HEK293 (cell line): Measurements from ENCODE around the gene DLEC1.

Experiments used
- CTCF ChIA-PET: fragments of 350-600 bp; formaldehyde crosslinking; extraction: SDS; loops from one replicate; lab custom pipeline; 2021; ENCODE audit warnings: antibody characterized with exemption; lab: Yijun Ruan, JAX
- POLR2A ChIA-PET: fragments of 300-600 bp; formaldehyde crosslinking; extraction: SDS; loops from one replicate; lab custom pipeline; 2020; ENCODE audit warnings: antibody characterized with exemption, inconsistent platforms; lab: Yijun Ruan, JAX
- H3K27ac ChIP-seq: fragments of 200-500 bp; sonication (Bioruptor generic); 2 replicates; pipeline ENCODE4 v1.5.1; 2014; ENCODE audit warnings: low read depth, low read length, control low read depth, inconsistent platforms; ENCODE audit errors: extremely low read depth
- H3K36me3 ChIP-seq, 2 experiments: fragments of 200-500 bp in 1 of 2; sonication (Bioruptor generic) in 1 of 2; 1 replicate in 1 of 2; 2 replicates in 1 of 2; pipeline ENCODE4 v1.5.1; 2014 to 2017; ENCODE audit warnings: inconsistent platforms in 2 of 2, low read length in 2 of 2; ENCODE audit not compliant: control insufficient read depth in 2 of 2, insufficient read depth in 1 of 2
- H3K4me1 ChIP-seq: fragments of 200-500 bp; sonication (Bioruptor generic); 2 replicates; pipeline ENCODE4 v1.5.1; 2014; ENCODE audit warnings: mild to moderate bottlenecking, low read length, inconsistent platforms; ENCODE audit not compliant: control insufficient read depth, insufficient read depth
- H3K4me3 ChIP-seq: 2 replicates; pipeline ENCODE4 v1.5.1; 2011; ENCODE audit warnings: low read depth, mild to moderate bottlenecking, control low read depth, low read length, moderate library complexity
- H3K9me3 ChIP-seq: fragments of 200-500 bp; sonication (Bioruptor generic); 2 replicates; pipeline ENCODE4 v1.5.1; 2014; ENCODE audit warnings: low read depth, low read length, inconsistent platforms; ENCODE audit not compliant: control insufficient read depth, insufficient read depth
- HOXA7 ChIP-seq: sonication (generic); formaldehyde crosslinking; IDR thresholded peaks from 2 replicates; pipeline ENCODE4 v1.8.1; 2022; ENCODE audit warnings: missing genetic modification reagents, borderline replicate concordance
- HOXD13 ChIP-seq: sonication (generic); formaldehyde crosslinking; IDR thresholded peaks from 2 replicates; pipeline ENCODE4 v1.8.0; 2022; ENCODE audit warnings: missing genetic modification reagents, borderline replicate concordance
- KLF10 ChIP-seq: fragments of 450-650 bp; IDR thresholded peaks from 2 replicates; pipeline ENCODE4 v1.5.1; 2018; ENCODE audit warnings: missing biosample characterization, mild to moderate bottlenecking, missing genetic modification characterization
- PRDM10 ChIP-seq: fragments of 450-650 bp; formaldehyde crosslinking; IDR thresholded peaks from 2 replicates; pipeline ENCODE4 v1.5.1; 2016; ENCODE audit warnings: missing biosample characterization, missing genetic modification characterization
- SETDB1 ChIP-seq: IDR thresholded peaks from one replicate; pipeline ENCODE4 v1.6.1; 2017; ENCODE audit warnings: mild to moderate bottlenecking, low read length, moderate library complexity, mixed read lengths; ENCODE audit not compliant: insufficient read length
- SP3 ChIP-seq: fragments of 450-650 bp; formaldehyde crosslinking; IDR thresholded peaks from 2 replicates; pipeline ENCODE4 v1.5.1; 2016; ENCODE audit warnings: missing biosample characterization, missing genetic modification characterization
- ZBTB20 ChIP-seq: fragments of 450-650 bp; formaldehyde crosslinking; IDR thresholded peaks from 2 replicates; pipeline ENCODE4 v1.5.1; 2016; ENCODE audit warnings: missing biosample characterization, missing genetic modification characterization
- ZBTB8A ChIP-seq: fragments of 450-650 bp; formaldehyde crosslinking; IDR thresholded peaks from 2 replicates; pipeline ENCODE4 v1.5.1; 2016; ENCODE audit warnings: missing biosample characterization, missing genetic modification characterization
- ZNF112 ChIP-seq: fragments of 450-650 bp; formaldehyde crosslinking; IDR thresholded peaks from 2 replicates; pipeline ENCODE4 v1.5.0; 2017; ENCODE audit warnings: missing biosample characterization, missing genetic modification characterization
- ZNF155 ChIP-seq: fragments of 450-650 bp; formaldehyde crosslinking; IDR thresholded peaks from 2 replicates; pipeline ENCODE4 v1.5.1; 2016; ENCODE audit warnings: missing biosample characterization, missing genetic modification characterization
- ZNF174 ChIP-seq: fragments of 450-650 bp; formaldehyde crosslinking; IDR thresholded peaks from 2 replicates; pipeline ENCODE4 v1.5.0; 2017; ENCODE audit warnings: missing biosample characterization, mild to moderate bottlenecking, missing genetic modification characterization
- ZNF221 ChIP-seq: fragments of 450-650 bp; formaldehyde crosslinking; IDR thresholded peaks from 2 replicates; pipeline ENCODE4 v1.5.1; 2017; ENCODE audit warnings: missing biosample characterization, missing genetic modification characterization, borderline replicate concordance
- ZNF223 ChIP-seq: fragments of 450-650 bp; formaldehyde crosslinking; IDR thresholded peaks from 2 replicates; pipeline ENCODE4 v1.5.1; 2016; ENCODE audit warnings: missing biosample characterization, missing genetic modification characterization
- ZNF391 ChIP-seq: fragments of 450-650 bp; formaldehyde crosslinking; IDR thresholded peaks from 2 replicates; pipeline ENCODE4 v1.5.1; 2016; ENCODE audit warnings: low read depth, missing biosample characterization, missing genetic modification characterization, borderline replicate concordance
- ZNF404 ChIP-seq: fragments of 450-650 bp; formaldehyde crosslinking; IDR thresholded peaks from 2 replicates; pipeline ENCODE4 v1.5.1; 2017; ENCODE audit warnings: missing biosample characterization, missing genetic modification characterization
- ZNF549 ChIP-seq: fragments of 450-650 bp; IDR thresholded peaks from 2 replicates; pipeline ENCODE4 v1.5.1; 2018; ENCODE audit warnings: missing biosample characterization, missing genetic modification characterization, mild to moderate bottlenecking, inconsistent platforms, moderate library complexity
- ZNF664 ChIP-seq: fragments of 450-650 bp; formaldehyde crosslinking; IDR thresholded peaks from 2 replicates; pipeline ENCODE4 v1.5.1; 2016; ENCODE audit warnings: missing biosample characterization, missing genetic modification characterization
- ZSCAN23 ChIP-seq: fragments of 450-650 bp; formaldehyde crosslinking; IDR thresholded peaks from 2 replicates; pipeline ENCODE4 v1.5.1; 2016; ENCODE audit warnings: missing biosample characterization, missing genetic modification characterization
- TF ChIP-seq, protein P1 (sequence below): fragments of 450-650 bp; formaldehyde crosslinking; conservative IDR thresholded peaks from 2 replicates; pipeline ENCODE4 v1.5.1; 2016; ENCODE audit warnings: low read depth, missing biosample characterization, missing genetic modification characterization
- TF ChIP-seq, protein P2 (sequence below): fragments of 450-650 bp; formaldehyde crosslinking; IDR thresholded peaks from 2 replicates; pipeline ENCODE4 v1.5.1; 2016; ENCODE audit warnings: missing biosample characterization, missing genetic modification characterization
- TF ChIP-seq, protein P3 (sequence below): fragments of 450-650 bp; formaldehyde crosslinking; IDR thresholded peaks from 2 replicates; pipeline ENCODE4 v1.5.1; 2016; ENCODE audit warnings: missing biosample characterization, missing genetic modification characterization
- TF ChIP-seq, protein P4 (sequence below): fragments of 450-650 bp; formaldehyde crosslinking; IDR thresholded peaks from 2 replicates; pipeline ENCODE4 v1.5.1; 2016; ENCODE audit warnings: missing biosample characterization, missing genetic modification characterization, low read depth
- TF ChIP-seq, protein P5 (sequence below): fragments of 450-650 bp; IDR thresholded peaks from 2 replicates; pipeline ENCODE4 v1.5.1; 2018; ENCODE audit warnings: missing biosample characterization, mild to moderate bottlenecking, missing genetic modification characterization

The DLEC1 gene

GRCh38 chr3:38020342-38020726 lies 18.7 kb upstream of the DLEC1 start (continued):
- TF ChIP-seq, protein P1, sequence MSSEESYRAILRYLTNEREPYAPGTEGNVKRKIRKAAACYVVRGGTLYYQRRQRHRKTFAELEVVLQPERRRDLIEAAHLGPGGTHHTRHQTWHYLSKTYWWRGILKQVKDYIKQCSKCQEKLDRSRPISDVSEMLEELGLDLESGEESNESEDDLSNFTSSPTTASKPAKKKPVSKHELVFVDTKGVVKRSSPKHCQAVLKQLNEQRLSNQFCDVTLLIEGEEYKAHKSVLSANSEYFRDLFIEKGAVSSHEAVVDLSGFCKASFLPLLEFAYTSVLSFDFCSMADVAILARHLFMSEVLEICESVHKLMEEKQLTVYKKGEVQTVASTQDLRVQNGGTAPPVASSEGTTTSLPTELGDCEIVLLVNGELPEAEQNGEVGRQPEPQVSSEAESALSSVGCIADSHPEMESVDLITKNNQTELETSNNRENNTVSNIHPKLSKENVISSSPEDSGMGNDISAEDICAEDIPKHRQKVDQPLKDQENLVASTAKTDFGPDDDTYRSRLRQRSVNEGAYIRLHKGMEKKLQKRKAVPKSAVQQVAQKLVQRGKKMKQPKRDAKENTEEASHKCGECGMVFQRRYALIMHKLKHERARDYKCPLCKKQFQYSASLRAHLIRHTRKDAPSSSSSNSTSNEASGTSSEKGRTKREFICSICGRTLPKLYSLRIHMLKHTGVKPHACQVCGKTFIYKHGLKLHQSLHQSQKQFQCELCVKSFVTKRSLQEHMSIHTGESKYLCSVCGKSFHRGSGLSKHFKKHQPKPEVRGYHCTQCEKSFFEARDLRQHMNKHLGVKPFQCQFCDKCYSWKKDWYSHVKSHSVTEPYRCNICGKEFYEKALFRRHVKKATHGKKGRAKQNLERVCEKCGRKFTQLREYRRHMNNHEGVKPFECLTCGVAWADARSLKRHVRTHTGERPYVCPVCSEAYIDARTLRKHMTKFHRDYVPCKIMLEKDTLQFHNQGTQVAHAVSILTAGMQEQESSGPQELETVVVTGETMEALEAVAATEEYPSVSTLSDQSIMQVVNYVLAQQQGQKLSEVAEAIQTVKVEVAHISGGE (tag by site-specific recombination) = no peak
- TF ChIP-seq ZBTB8A (tag by site-specific recombination) (no peak), ZSCAN23 (no peak), ZBTB20 (tag by site-specific recombination) (no peak)
- TF ChIP-seq, protein P2, sequence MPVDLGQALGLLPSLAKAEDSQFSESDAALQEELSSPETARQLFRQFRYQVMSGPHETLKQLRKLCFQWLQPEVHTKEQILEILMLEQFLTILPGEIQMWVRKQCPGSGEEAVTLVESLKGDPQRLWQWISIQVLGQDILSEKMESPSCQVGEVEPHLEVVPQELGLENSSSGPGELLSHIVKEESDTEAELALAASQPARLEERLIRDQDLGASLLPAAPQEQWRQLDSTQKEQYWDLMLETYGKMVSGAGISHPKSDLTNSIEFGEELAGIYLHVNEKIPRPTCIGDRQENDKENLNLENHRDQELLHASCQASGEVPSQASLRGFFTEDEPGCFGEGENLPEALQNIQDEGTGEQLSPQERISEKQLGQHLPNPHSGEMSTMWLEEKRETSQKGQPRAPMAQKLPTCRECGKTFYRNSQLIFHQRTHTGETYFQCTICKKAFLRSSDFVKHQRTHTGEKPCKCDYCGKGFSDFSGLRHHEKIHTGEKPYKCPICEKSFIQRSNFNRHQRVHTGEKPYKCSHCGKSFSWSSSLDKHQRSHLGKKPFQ = no peak

- ChIA-PET POLR2A (no interaction called here), CTCF (interaction anchor here (1.4 kb wide), 1 partner anchor 24 kb away, joined by 6 read pairs; no protein-coding TSS in a partner anchor)
- H3K4me1 ChIP-seq = no peaks in the 10 kb centered on the region
- TF ChIP-seq HOXA7 (no peak), ZNF391 (tag by site-specific recombination) (no peak), ZNF112 (tag by site-specific recombination) (no peak), PRDM10 (tag by site-specific recombination) (no peak), ZNF155 (no peak), ZNF223 (tag by site-specific recombination) (no peak), ZNF221 (tag by site-specific recombination) (no peak), KLF10 (tag by site-specific recombination) (no peak), ZNF549 (tag by site-specific recombination) (no peak), ZNF664 (no peak), SP3 (tag by site-specific recombination) (no peak), ZNF404 (tag by site-specific recombination) (no peak), HOXD13 (no peak), SETDB1 (no peak), ZNF174 (tag by site-specific recombination) (no peak)
- TF ChIP-seq, protein P3, sequence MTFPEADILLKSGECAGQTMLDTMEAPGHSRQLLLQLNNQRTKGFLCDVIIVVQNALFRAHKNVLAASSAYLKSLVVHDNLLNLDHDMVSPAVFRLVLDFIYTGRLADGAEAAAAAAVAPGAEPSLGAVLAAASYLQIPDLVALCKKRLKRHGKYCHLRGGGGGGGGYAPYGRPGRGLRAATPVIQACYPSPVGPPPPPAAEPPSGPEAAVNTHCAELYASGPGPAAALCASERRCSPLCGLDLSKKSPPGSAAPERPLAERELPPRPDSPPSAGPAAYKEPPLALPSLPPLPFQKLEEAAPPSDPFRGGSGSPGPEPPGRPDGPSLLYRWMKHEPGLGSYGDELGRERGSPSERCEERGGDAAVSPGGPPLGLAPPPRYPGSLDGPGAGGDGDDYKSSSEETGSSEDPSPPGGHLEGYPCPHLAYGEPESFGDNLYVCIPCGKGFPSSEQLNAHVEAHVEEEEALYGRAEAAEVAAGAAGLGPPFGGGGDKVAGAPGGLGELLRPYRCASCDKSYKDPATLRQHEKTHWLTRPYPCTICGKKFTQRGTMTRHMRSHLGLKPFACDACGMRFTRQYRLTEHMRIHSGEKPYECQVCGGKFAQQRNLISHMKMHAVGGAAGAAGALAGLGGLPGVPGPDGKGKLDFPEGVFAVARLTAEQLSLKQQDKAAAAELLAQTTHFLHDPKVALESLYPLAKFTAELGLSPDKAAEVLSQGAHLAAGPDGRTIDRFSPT (tag by site-specific recombination) = no peak
- TF ChIP-seq, protein P4, sequence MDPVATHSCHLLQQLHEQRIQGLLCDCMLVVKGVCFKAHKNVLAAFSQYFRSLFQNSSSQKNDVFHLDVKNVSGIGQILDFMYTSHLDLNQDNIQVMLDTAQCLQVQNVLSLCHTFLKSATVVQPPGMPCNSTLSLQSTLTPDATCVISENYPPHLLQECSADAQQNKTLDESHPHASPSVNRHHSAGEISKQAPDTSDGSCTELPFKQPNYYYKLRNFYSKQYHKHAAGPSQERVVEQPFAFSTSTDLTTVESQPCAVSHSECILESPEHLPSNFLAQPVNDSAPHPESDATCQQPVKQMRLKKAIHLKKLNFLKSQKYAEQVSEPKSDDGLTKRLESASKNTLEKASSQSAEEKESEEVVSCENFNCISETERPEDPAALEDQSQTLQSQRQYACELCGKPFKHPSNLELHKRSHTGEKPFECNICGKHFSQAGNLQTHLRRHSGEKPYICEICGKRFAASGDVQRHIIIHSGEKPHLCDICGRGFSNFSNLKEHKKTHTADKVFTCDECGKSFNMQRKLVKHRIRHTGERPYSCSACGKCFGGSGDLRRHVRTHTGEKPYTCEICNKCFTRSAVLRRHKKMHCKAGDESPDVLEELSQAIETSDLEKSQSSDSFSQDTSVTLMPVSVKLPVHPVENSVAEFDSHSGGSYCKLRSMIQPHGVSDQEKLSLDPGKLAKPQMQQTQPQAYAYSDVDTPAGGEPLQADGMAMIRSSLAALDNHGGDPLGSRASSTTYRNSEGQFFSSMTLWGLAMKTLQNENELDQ (tag by site-specific recombination) = no peak
- TF ChIP-seq, protein P5, sequence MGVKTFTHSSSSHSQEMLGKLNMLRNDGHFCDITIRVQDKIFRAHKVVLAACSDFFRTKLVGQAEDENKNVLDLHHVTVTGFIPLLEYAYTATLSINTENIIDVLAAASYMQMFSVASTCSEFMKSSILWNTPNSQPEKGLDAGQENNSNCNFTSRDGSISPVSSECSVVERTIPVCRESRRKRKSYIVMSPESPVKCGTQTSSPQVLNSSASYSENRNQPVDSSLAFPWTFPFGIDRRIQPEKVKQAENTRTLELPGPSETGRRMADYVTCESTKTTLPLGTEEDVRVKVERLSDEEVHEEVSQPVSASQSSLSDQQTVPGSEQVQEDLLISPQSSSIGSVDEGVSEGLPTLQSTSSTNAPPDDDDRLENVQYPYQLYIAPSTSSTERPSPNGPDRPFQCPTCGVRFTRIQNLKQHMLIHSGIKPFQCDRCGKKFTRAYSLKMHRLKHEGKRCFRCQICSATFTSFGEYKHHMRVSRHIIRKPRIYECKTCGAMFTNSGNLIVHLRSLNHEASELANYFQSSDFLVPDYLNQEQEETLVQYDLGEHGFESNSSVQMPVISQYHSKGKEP (tag by site-specific recombination) = no peak
Observed at GRCh38 chr3:38021196-38021595, 17.8 kb upstream of the DLEC1 start.

More at GRCh38 chr3:38021196-38021595, 17.8 kb upstream of the DLEC1 start:
- Histone ChIP-seq H3K4me3 (no peak overlapping the region), H3K36me3 (peaks cover 0 to 3% of the 10 kb centered on the region in 2 experiments; a peak in 1 of 3 replicates), H3K9me3 (no peaks in the 10 kb centered on the region), H3K27ac (no peak overlapping the region)
